ENCODE measurements around the gene ATP9B.

ATP9B gene

DNA sequence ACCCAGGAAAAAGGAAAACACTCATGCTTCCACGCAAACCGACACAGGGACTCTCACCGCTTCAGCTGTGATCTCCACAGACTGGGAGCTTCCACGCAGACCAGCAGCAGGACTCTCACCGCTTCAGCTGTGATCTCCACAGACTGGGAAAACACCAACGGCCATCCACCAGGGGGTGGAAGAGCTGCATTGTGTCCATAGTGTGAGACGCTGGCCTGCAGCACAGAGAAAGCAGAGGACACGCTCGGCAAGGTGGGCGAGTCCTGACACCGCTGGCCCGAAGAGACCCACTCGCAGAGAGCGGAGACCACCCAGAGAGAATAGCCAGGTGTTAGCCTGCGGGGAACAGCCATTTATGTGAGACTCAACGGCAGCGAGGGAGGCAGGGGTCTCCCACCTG is 284.1 kb downstream of the ATP9B start:
- peak; percentile 79 for ATAC-seq

DNA sequence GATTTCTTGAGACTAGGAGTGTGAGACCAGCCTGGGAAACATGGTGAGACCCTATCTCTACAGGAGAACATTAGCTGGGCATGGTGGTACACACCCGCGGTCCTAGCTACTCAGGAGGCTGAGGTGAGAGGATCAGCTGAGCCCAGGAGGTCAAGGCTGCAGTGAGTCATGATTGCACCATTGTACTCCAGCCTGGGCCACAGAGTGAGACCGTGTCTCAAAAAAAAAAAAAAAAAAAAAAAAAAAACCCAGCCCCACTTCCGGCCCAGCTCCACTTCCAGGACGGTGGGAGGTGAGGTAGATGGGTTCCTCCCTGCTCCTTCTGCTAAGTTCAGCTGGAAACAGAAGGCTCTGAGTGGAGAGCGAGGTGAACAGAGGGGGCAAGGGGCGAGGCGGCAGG is 285.2 kb downstream of the ATP9B start:
- no peak for ATAC-seq
- TF ChIP-seq PPARA (CRISPR knock-in tag; IDR thresholded peaks at IDR 0.05; ENCODE audit: borderline replicate concordance) = no peak
- no peak for TF ChIP-seq ZNF565 (CRISPR knock-in tag; conservative IDR thresholded peaks at IDR 0.05; ENCODE audit: low read depth)
- TF ChIP-seq, protein P1, sequence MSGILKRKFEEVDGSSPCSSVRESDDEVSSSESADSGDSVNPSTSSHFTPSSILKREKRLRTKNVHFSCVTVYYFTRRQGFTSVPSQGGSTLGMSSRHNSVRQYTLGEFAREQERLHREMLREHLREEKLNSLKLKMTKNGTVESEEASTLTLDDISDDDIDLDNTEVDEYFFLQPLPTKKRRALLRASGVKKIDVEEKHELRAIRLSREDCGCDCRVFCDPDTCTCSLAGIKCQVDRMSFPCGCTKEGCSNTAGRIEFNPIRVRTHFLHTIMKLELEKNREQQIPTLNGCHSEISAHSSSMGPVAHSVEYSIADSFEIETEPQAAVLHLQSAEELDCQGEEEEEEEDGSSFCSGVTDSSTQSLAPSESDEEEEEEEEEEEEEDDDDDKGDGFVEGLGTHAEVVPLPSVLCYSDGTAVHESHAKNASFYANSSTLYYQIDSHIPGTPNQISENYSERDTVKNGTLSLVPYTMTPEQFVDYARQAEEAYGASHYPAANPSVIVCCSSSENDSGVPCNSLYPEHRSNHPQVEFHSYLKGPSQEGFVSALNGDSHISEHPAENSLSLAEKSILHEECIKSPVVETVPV (CRISPR knock-in tag; IDR thresholded peaks at IDR 0.05) = no peak
- no peak for TF ChIP-seq ZC3H10 (CRISPR knock-in tag; IDR thresholded peaks at IDR 0.05)
- no peak for TF ChIP-seq ZFP3 (CRISPR knock-in tag; IDR thresholded peaks at IDR 0.05)
- no peak for TF ChIP-seq ISL1 (CRISPR knock-in tag; IDR thresholded peaks at IDR 0.05)
- no peak for TF ChIP-seq OSR1 (CRISPR knock-in tag; IDR thresholded peaks at IDR 0.05)
- TF ChIP-seq, protein P2, sequence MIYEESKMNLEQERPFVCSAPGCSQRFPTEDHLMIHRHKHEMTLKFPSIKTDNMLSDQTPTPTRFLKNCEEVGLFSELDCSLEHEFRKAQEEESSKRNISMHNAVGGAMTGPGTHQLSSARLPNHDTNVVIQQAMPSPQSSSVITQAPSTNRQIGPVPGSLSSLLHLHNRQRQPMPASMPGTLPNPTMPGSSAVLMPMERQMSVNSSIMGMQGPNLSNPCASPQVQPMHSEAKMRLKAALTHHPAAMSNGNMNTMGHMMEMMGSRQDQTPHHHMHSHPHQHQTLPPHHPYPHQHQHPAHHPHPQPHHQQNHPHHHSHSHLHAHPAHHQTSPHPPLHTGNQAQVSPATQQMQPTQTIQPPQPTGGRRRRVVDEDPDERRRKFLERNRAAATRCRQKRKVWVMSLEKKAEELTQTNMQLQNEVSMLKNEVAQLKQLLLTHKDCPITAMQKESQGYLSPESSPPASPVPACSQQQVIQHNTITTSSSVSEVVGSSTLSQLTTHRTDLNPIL (CRISPR knock-in tag; IDR thresholded peaks at IDR 0.05; ENCODE audit: low read depth) = no peak
- TF ChIP-seq SNAI2 (CRISPR knock-in tag; IDR thresholded peaks at IDR 0.05) = no peak
- TF ChIP-seq ZNF8 (CRISPR knock-in tag; IDR thresholded peaks at IDR 0.05) = no peak

More for the DNA sequence above, 284.1 kb downstream of the ATP9B start:
- TF ChIP-seq PPARA (CRISPR knock-in tag; IDR thresholded peaks at IDR 0.05; ENCODE audit: borderline replicate concordance) (no peak), ZNF565 (CRISPR knock-in tag; conservative IDR thresholded peaks at IDR 0.05; ENCODE audit: low read depth) (no peak), TCF4 (CRISPR knock-in tag; IDR thresholded peaks at IDR 0.05; ENCODE audit: borderline replicate concordance) (no peak), ZNF8 (CRISPR knock-in tag; IDR thresholded peaks at IDR 0.05) (no peak), RARB (CRISPR knock-in tag; IDR thresholded peaks at IDR 0.05) (no peak), ZNF70 (CRISPR knock-in tag; IDR thresholded peaks at IDR 0.05) (no peak), ZC3H10 (CRISPR knock-in tag; IDR thresholded peaks at IDR 0.05) (no peak), ZFP30 (CRISPR knock-in tag; IDR thresholded peaks at IDR 0.05) (no peak), TOX (CRISPR knock-in tag; IDR thresholded peaks at IDR 0.05; ENCODE audit: borderline replicate concordance) (no peak)

DNA sequence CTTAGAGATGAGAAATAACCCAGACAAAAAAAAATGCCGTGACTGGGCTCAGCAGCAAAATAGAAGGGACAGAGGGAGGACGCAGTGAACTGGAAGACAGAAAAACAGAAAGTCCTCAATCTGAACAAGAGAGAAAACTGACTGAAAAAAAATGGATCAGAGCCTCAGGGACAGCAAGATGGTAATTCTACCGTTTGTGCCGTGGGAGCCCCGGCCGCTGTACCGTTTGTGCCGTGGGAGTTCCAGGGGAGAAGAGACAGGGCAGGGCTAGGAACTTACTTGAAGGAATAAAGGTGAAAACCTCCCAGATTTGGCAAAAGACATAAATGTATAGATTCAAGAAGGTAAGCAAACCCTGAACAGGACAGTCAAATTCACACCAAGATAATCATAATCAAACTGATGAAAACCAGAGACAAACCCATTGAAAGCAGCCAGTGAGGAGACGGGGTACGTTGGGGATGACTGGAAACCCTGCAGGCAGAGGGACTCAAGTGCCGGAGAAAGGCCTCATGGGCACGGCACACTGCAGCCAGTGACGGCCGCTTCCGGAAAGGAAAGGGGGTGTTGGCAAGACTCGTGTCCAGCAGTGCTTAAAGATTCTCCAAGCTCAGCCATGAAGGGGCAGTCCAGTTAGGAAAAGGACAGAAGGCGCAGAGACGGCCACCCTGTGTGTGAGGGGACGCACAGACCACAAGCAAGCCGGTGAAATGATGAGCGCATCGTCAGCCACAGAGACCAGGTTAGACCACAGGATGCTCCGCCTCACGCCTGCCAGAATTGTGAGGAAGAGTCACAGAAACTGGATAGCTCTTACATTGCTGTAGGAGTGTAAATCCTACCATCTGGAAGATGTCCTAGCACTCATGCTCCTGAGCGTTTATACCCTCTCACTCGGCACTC is 286.5 kb downstream of the ATP9B start:
- TF ChIP-seq, protein P2 (CRISPR knock-in tag; IDR thresholded peaks at IDR 0.05; ENCODE audit: low read depth) = no peak
- TF ChIP-seq GLIS3 (CRISPR knock-in tag; IDR thresholded peaks at IDR 0.05) = no peak
- ATAC-seq = no peak

DNA sequence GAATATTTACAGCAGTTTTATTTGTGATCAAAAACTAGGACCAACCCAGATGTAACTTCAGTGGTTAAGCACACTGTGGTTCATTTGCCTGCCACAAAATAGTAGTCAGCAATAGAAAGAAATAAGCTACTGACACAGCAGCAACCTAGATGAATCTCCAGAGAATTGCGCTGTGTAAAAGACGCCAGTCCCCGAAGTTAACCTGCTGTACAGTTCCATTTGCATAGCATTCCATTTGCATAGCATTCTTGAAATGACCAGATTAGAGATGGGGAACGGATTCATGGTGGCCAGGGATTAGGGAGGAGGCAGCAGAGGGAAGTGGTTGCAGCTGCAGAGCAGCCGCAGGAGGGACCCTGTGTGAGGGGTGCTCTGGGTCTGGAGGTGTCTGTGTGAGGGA is 287.2 kb downstream of the ATP9B start:
- no peak for TF ChIP-seq PPARA (CRISPR knock-in tag; IDR thresholded peaks at IDR 0.05; ENCODE audit: borderline replicate concordance)
- no peak for TF ChIP-seq CSDC2 (CRISPR knock-in tag; IDR thresholded peaks at IDR 0.05)
- TF ChIP-seq, protein P2 (CRISPR knock-in tag; IDR thresholded peaks at IDR 0.05; ENCODE audit: low read depth) = no peak
- TF ChIP-seq ZFP30 (CRISPR knock-in tag; IDR thresholded peaks at IDR 0.05) = no peak
- no peak for TF ChIP-seq BACH2 (CRISPR knock-in tag; IDR thresholded peaks at IDR 0.05; ENCODE audit: borderline replicate concordance)
- no peak for TF ChIP-seq ZNF8 (CRISPR knock-in tag; IDR thresholded peaks at IDR 0.05)
- TF ChIP-seq, protein P1 (CRISPR knock-in tag; IDR thresholded peaks at IDR 0.05) = no peak
- TF ChIP-seq ISL1 (CRISPR knock-in tag; IDR thresholded peaks at IDR 0.05) = no peak
- no peak for TF ChIP-seq ZFP3 (CRISPR knock-in tag; IDR thresholded peaks at IDR 0.05)
- TF ChIP-seq ARNTL (CRISPR knock-in tag; IDR thresholded peaks at IDR 0.05; ENCODE audit: borderline replicate concordance, low read depth) = no peak
- no peak for TF ChIP-seq ZC3H10 (CRISPR knock-in tag; IDR thresholded peaks at IDR 0.05)
- no peak for TF ChIP-seq ESRRG (CRISPR knock-in tag; IDR thresholded peaks at IDR 0.05)
- TF ChIP-seq, protein P3, sequence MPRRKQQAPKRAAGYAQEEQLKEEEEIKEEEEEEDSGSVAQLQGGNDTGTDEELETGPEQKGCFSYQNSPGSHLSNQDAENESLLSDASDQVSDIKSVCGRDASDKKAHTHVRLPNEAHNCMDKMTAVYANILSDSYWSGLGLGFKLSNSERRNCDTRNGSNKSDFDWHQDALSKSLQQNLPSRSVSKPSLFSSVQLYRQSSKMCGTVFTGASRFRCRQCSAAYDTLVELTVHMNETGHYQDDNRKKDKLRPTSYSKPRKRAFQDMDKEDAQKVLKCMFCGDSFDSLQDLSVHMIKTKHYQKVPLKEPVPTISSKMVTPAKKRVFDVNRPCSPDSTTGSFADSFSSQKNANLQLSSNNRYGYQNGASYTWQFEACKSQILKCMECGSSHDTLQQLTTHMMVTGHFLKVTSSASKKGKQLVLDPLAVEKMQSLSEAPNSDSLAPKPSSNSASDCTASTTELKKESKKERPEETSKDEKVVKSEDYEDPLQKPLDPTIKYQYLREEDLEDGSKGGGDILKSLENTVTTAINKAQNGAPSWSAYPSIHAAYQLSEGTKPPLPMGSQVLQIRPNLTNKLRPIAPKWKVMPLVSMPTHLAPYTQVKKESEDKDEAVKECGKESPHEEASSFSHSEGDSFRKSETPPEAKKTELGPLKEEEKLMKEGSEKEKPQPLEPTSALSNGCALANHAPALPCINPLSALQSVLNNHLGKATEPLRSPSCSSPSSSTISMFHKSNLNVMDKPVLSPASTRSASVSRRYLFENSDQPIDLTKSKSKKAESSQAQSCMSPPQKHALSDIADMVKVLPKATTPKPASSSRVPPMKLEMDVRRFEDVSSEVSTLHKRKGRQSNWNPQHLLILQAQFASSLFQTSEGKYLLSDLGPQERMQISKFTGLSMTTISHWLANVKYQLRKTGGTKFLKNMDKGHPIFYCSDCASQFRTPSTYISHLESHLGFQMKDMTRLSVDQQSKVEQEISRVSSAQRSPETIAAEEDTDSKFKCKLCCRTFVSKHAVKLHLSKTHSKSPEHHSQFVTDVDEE (CRISPR knock-in tag; IDR thresholded peaks at IDR 0.05) = no peak
- TF ChIP-seq SNAI2 (CRISPR knock-in tag; IDR thresholded peaks at IDR 0.05) = no peak
- no peak for TF ChIP-seq ZNF70 (CRISPR knock-in tag; IDR thresholded peaks at IDR 0.05)
- TF ChIP-seq OSR1 (CRISPR knock-in tag; IDR thresholded peaks at IDR 0.05) = no peak
- no peak for TF ChIP-seq ZNF565 (CRISPR knock-in tag; conservative IDR thresholded peaks at IDR 0.05; ENCODE audit: low read depth)
- no peak for TF ChIP-seq TOX (CRISPR knock-in tag; IDR thresholded peaks at IDR 0.05; ENCODE audit: borderline replicate concordance)
- ATAC-seq = no peak
